AG20443 (cell line): Measurements from ENCODE around the gene VAT1.

Source experiments
- DNase-seq: peaks from one replicate; pipeline ENCODE4 v3.0.0; 2012; ENCODE audit warnings: low spot score, mixed read lengths

VAT1 gene

DNA sequence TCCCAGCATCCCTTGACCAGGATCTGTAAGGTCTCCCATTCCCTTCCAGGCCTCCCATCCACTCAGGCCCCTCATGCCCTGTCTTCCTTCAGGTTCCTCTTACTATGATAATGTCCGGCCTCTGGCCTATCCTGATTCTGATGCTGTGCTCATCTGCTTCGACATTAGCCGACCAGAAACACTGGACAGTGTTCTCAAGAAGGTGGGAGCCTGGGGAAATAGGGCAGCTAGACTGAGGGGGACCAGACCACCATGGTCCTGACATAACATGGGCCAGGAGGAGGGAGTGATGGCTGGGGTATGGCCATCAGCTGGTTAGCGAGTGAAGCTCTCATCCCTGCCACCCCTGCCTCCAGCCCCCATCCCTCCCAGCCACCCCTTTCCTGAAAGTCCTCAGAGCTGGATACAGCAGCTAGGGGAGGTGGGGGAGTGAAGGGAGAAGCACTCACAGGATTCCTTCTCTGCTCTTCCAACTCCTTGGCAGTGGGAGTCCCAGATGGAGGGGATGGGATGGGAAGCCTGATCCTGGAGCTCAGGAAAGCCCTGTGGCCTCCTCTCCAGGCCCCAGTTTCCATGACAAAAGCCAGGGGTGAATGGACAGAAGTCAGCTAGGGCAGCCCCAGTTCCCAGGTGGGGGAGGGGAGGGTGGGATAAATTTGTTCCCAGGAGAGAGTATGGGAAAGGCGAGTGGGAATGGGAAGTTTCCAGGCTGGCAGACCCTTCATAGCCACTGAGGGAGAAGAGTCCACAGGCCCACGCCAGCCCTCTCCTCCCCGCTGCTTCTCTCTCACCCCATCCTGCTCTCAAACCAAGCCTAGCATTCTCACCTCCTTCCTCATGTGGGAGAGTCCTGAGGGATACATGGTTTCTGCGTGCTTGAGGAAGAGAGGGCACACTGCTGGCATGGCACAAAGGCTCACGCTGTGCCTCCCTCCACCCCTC lies 5.2 kb upstream of the VAT1 start:
- DNase-seq: no peak

- DNase-seq: no peak
Measured at GRCh38 chr17:43026595-43026994, 4.4 kb upstream of the VAT1 start.

DNA sequence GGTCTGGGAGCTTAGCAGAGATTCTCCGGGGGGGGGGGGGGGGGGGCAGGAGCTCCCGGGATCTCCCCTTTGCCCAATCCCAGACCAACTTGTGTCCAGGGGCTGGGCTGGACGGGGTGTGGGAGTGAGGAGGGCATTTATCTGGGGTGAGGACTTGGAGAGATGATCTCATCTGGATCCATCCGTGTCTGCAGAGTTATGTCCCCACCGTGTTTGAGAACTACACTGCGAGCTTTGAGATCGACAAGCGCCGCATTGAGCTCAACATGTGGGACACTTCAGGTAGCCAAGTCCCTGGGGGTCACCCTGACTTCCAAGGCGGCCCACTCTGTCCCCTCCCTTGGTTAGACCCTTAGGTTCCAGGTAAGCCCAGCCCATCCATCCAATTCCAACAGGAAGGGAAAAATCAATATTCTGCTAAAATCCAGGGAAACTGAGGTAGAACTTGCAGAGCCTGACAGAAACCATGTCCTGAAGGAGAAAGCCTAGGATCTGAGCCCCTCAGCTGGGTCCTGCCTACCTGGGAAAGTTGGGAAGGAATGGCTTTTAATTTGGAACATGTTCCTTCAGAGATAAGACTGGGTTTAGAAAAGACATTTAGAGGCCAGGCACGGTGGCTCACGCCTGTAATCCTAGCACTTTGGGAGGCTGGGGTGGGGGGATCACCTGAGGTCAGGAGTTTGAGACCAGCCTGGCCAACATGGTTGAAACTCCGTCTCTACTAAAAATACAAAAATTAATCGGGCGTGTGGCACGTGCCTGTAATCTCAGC lies 3.8 kb upstream of the VAT1 start:
- DNase-seq: no peak

DNA sequence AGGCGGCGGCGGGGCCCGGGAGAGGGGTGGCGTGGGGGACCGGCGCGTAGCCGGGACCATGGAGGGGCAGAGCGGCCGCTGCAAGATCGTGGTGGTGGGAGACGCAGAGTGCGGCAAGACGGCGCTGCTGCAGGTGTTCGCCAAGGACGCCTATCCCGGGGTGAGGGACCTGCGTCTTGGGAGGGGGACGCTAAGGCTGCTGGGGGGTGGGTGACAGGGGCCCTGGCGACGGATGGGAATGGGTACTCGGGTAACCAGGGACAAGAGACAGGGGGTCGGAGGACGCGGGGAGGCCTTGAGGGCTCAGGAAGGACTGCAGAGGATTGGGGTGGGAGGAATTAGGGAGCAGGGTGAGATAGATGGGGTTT lies 3.1 kb upstream of the VAT1 start:
- DNase-seq: no peak

- peak; percentile 96 for DNase-seq
Measured at GRCh38 chr17:43024407-43025289, 2.5 kb upstream of the VAT1 start, which contains the start of gene RND2. Gene RND2 (plus strand): TSS chr17:43025231. CDS start chr17:43025348, 117 bp downstream.

DNA sequence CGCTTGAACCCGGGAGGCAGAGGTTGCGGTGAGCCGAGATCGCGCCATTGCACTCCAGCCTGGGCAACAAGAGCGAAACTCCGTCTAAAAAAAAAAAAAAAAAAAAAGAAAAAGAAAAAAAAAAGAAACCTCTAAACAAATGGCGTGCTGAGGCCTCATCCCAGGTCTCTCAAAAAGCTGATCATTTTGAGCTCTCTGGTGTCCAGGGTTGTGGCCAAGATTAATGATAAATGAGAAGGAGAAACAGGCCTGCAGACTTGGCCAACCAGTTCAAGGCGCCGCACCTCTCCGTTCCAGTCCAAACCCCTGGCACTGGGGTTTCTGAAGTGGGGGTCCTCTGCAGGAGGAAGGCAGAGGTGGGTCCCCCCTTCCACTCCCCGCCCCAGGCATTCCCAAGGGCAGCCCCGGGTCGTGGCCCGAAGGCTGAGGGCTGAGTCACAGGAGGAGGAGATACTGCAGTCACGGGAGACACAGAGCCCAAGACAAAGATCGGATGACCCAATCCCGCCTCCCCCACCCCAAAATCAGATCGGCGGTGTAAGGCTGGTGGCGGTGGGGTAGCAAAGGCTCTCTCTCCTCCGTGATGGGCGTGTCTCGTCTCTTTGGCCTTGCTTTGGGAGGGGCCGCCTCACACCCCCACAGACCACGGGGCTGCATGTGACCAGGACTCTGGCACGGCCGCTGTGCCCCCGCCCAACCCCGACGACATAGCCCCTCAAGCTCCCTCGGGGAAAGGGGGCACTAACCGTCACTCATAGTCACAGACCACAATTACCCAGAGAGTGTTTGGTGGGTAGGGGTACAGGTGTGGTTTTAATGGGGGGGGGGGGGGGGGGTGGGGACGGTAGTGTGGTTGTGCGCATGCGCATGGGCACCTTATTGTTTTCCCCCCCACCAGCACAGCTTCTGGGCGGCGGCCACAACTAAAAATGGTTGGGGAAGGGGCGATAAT lies 1.1 kb downstream of the VAT1 start:
- peak; percentile 91 for DNase-seq

- no peak for DNase-seq
Measured at GRCh38 chr17:43020030-43020621, 2.1 kb downstream of the VAT1 start.

GRCh38 chr17:43019418-43019817 lies 2.8 kb downstream of the VAT1 start:
- DNase-seq: peak; percentile 55

- no peak for DNase-seq
Measured at GRCh38 chr17:43018932-43019331, 3.3 kb downstream of the VAT1 start.

- DNase-seq: peak; percentile 5
Measured at GRCh38 chr17:43018008-43018853, 4.0 kb downstream of the VAT1 start.

DNA sequence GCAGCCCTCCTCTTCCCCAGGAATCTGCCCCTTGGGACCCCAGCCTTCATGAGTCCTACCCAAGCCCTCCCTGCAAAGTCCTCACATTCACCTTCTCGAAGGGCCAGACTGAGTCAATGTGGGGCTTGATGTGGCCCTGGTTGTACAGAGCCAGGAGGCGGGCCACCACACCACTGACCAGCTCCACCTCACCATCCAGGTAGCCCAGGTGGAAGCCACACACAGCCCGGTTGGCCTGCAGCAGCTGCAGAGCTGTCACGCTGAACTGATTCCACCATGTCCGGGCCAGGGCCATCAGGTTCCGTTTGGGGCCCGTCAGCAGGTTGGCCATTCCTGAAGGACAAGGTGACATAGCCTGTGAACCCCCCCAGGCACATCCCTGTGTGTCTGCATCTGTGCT lies 6.0 kb downstream of the VAT1 start:
- DNase-seq: no peak

GRCh38 chr17:43015579-43015978 lies 6.6 kb downstream of the VAT1 start:
- DNase-seq: peak; percentile 24

GRCh38 chr17:43014649-43015542 lies 7.3 kb downstream of the VAT1 start:
- DNase-seq: peak; percentile 4

DNA sequence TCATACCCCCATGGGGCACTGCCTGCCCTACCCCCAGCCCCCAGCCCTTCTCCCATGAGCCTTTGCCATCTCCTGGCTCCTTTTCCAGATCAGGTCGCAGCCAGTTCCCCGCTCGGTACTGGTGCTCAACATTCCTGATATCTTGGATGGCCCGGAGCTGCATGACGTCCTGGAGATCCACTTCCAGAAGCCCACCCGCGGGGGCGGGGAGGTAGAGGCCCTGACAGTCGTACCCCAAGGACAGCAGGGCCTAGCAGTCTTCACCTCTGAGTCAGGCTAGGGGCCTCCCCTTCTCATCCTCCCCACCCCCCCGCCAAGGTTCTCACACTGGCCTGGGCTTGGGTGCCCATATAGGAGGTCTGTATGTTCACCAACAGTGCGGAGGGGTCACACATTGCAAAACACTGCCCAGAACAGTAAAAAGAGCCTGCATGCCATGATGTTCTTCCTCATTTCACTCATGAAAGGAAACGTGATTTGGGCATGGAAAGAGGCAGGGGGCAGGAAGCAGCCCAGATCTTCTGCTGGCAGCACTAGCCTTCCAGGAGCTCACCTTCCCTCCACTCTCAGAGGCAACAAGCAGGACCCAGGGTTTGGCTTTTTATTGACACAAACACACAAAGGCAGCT lies 8.1 kb downstream of the VAT1 start:
- DNase-seq: peak; percentile 8

GRCh38 chr17:43013296-43013695 lies 8.9 kb downstream of the VAT1 start:
- peak; percentile 3 for DNase-seq

DNA sequence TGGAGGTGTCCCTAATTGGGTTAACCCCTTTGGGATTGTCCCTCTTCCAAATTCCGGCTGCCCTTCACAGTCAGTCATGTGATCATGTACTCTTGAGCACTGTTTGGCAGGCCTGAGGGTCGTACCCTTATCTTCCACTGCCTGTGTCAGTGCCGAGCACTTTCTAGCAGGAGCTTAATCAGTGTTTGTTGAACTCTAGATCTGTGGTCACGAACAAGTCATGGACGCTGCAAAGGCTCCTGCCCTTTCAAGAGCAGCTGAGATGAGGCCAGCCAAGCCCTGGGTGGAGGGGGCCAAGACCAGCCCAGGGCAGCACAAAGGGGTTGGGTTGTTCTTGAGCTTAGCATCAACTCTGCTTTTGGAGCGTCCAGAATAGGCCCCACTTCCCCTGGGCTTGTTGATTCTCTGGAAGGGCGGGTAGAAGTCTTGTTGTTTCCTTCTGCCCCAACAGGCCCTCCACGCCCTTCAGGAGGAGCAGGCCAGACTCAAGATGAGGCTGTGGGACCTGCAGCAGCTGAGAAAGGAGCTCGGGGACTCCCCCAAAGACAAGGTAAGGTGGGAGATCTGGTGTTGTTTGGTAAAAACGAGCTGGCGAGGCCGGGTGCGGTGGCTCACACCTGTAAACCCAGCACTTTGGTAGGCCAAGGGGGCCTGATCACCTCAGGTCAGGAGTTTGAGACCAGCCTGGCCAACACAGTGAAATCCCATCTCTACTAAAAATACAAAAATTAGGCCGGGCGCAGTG lies 10.3 kb downstream of the VAT1 start:
- peak; percentile 5 for DNase-seq

DNA sequence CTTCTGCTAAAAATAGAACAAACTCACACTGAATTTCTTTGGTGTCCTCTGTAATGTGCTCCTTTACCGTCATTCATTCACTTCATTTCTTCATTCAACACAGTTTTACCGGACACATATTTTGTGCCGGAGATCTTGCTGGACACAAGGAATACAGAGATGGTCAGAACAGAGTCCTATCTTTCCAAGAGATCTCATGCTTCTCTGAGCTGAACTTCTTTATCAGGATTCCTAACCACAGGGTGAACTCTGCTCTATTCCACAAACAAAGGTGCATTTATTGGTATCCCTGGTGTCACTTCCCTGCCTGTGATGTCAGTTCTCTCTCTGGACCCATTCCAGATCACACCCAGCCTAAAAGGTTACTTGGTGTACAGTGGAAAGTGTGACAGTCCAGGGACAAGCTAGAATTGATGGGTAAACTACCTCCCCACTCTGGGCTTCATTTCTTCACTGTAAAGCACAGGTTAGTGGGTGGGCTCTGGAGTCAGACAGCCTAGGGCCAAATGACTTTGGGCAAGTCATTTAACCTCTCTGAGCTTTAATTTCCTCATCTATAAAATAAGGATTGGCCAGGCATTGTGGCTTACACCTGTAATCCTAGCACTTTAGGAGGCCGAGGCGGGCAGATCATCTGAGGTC lies 11.4 kb downstream of the VAT1 start:
- DNase-seq: no peak
